HepG2 (cell line): ENCODE data around the gene SAE1. TPM values are rescaled to one million over a fixed set of nuclear protein-coding genes. Genes with fewer than 3 reads are reported as not detected.

Source experiments
- ATAC-seq: fragments of 200-7000 bp; cut with Tn5 transposase; 3 replicates; pipeline ENCODE4 v1.9.1; 2020; ENCODE audit warnings: mild to moderate bottlenecking, moderate library complexity
- BruUV-seq: library from RNA; stranded (reverse); fragments of 400-500 nt; replicated peaks from 2 replicates; lab custom pipeline; 2021; lab: Mats Ljungman, UMichigan
- CTCF ChIA-PET: fragments of 300-600 bp; formaldehyde crosslinking; extraction: SDS; loops from one replicate; lab custom pipeline; 2021; ENCODE audit warnings: low total read pairs, inconsistent platforms, low intra/inter-chr PET ratio; lab: Yijun Ruan, JAX
- POLR2A ChIA-PET: fragments of 350-600 bp; sonication (Branson Sonifier 250); formaldehyde crosslinking; loops from one replicate; lab custom pipeline; 2020; ENCODE audit warnings: antibody characterized with exemption, inconsistent platforms; lab: Yijun Ruan, JAX
- DNase-seq: peaks from one replicate; pipeline ENCODE4 v3.0.0-alpha.2; 2015; ENCODE audit warnings: low spot score
- FAIRE-seq: peaks from 3 replicates; lab custom pipeline; 2011; peaks lifted over from hg19 to GRCh38; lab: Jason Lieb, UNC
- H2AFZ ChIP-seq: one replicate; pipeline ENCODE4 v1.6.1; 2011; ENCODE audit warnings: low read length, inconsistent platforms
- H3K27ac ChIP-seq: fragments of 300-600 bp; 3 replicates; pipeline ENCODE4 v1.8.0; 2011; ENCODE audit warnings: mixed run types, mild to moderate bottlenecking, mixed read lengths, low read length, inconsistent platforms; ENCODE audit not compliant: insufficient read depth; ENCODE audit errors: extremely low read length
- H3K27me3 ChIP-seq, 2 experiments: fragments of 200-600 bp in 1 of 2; 2 replicates in 1 of 2; 3 replicates in 1 of 2; pipeline versions ENCODE4 v1.6.0 to v1.8.0; 2011; ENCODE audit warnings: low read length in 2 of 2, mild to moderate bottlenecking in 2 of 2, moderate library complexity in 2 of 2, inconsistent platforms in 1 of 2; ENCODE audit not compliant: insufficient read depth in 2 of 2, control insufficient read depth in 1 of 2
- H3K36me3 ChIP-seq, 2 experiments: fragments of 200-600 bp in 1 of 2; replicated peaks in 1 of 2; 2 replicates in 1 of 2; 3 replicates in 1 of 2; pipeline versions ENCODE4 v1.5.1 to v1.8.0; 2011; ENCODE audit warnings: low read length in 2 of 2, inconsistent platforms in 1 of 2; ENCODE audit not compliant: insufficient read depth in 2 of 2, control insufficient read depth in 1 of 2
- H3K4me1 ChIP-seq: 2 replicates; pipeline ENCODE4 v1.5.1; 2012; ENCODE audit warnings: low read length, inconsistent platforms; ENCODE audit not compliant: insufficient read depth
- H3K4me2 ChIP-seq: 2 replicates; pipeline ENCODE4 v1.6.0; 2011; ENCODE audit warnings: low read depth, low read length, inconsistent platforms
- H3K4me3 ChIP-seq, 3 experiments: fragments of 200-600 bp in 1 of 3; sonication (generic), shearing (Covaris generic) in 1 of 3; replicated peaks in 1 of 3; 2 replicates each; pipeline ENCODE4 v1.5.1; 2011 to 2016; ENCODE audit warnings: low read length in 3 of 3, inconsistent platforms in 2 of 3, low read depth in 2 of 3, mild to moderate bottlenecking in 2 of 3, control low read depth in 1 of 3, mixed read lengths in 1 of 3; ENCODE audit not compliant: insufficient read depth in 1 of 3
- H3K79me2 ChIP-seq: one replicate; pipeline ENCODE4 v1.6.1; 2011; ENCODE audit warnings: low read length, inconsistent platforms; ENCODE audit not compliant: insufficient read depth
- H3K9ac ChIP-seq: 2 replicates; pipeline ENCODE4 v1.6.0; 2011; ENCODE audit warnings: mild to moderate bottlenecking, low read depth, low read length, inconsistent platforms; ENCODE audit not compliant: insufficient read depth
- H3K9me3 ChIP-seq: 2 replicates; pipeline ENCODE4 v1.5.1; 2012; ENCODE audit warnings: mild to moderate bottlenecking, low read length
- H4K20me1 ChIP-seq: 2 replicates; pipeline ENCODE4 v1.6.0; 2011; ENCODE audit warnings: inconsistent platforms, mild to moderate bottlenecking, low read length, moderate library complexity; ENCODE audit not compliant: insufficient read depth
- AKAP8 ChIP-seq: sonication (generic); formaldehyde crosslinking; IDR thresholded peaks from 2 replicates; pipeline ENCODE4 v1.5.1; 2020; ENCODE audit warnings: mild to moderate bottlenecking, missing genetic modification reagents
- CBX5 ChIP-seq: sonication (generic); formaldehyde crosslinking; IDR thresholded peaks from 2 replicates; pipeline ENCODE4 v1.4.0; 2020; ENCODE audit warnings: missing genetic modification reagents, borderline replicate concordance
- HES4 ChIP-seq: sonication (generic); formaldehyde crosslinking; IDR thresholded peaks from 2 replicates; pipeline ENCODE4 v1.9.0; 2021; ENCODE audit warnings: mild to moderate bottlenecking, missing genetic modification reagents, borderline replicate concordance
- MAFK ChIP-seq, 2 experiments: IDR thresholded peaks in 1 of 2; conservative IDR thresholded peaks in 1 of 2; 2 replicates each; pipeline ENCODE4 v1.6.1; 2011; ENCODE audit warnings: improper control_type of control experiment in 2 of 2, low read length in 2 of 2
- RFX5 ChIP-seq: IDR thresholded peaks from 2 replicates; pipeline ENCODE4 v1.6.1; 2011; ENCODE audit warnings: low read depth, low read length, improper control_type of control experiment
- SAFB2 ChIP-seq: sonication (generic); formaldehyde crosslinking; IDR thresholded peaks from 2 replicates; pipeline ENCODE4 v1.5.1; 2020; ENCODE audit warnings: missing genetic modification reagents, low read depth, mild to moderate bottlenecking, borderline replicate concordance
- TRAFD1 ChIP-seq: sonication (generic); formaldehyde crosslinking; IDR thresholded peaks from 2 replicates; pipeline ENCODE4 v1.5.1; 2020; ENCODE audit warnings: missing genetic modification reagents, mild to moderate bottlenecking, borderline replicate concordance
- USF2 ChIP-seq, 2 experiments: sonication (generic) in 1 of 2; formaldehyde crosslinking in 1 of 2; IDR thresholded peaks; 2 replicates each; pipeline versions ENCODE4 v1.5.1 to v1.6.1; 2011 to 2020; ENCODE audit warnings: borderline replicate concordance in 1 of 2, low read depth in 1 of 2, low read length in 1 of 2, mild to moderate bottlenecking in 1 of 2, missing genetic modification reagents in 1 of 2, moderate library complexity in 1 of 2
- ZBTB4 ChIP-seq: sonication (generic); formaldehyde crosslinking; IDR thresholded peaks from 2 replicates; pipeline ENCODE4 v1.4.0; 2020; ENCODE audit warnings: missing genetic modification reagents, mild to moderate bottlenecking, borderline replicate concordance
- ZC3H13 ChIP-seq: sonication (generic); formaldehyde crosslinking; IDR thresholded peaks from 2 replicates; pipeline ENCODE4 v1.8.1; 2023; ENCODE audit warnings: mild to moderate bottlenecking, missing genetic modification reagents, moderate library complexity
- ZEB1 ChIP-seq: IDR thresholded peaks from 2 replicates; pipeline ENCODE4 v1.6.1; 2012; ENCODE audit warnings: mild to moderate bottlenecking, low read depth, inconsistent platforms; ENCODE audit not compliant: insufficient replicate concordance
- ZNF572 ChIP-seq: sonication (generic); formaldehyde crosslinking; IDR thresholded peaks from 2 replicates; pipeline ENCODE4 v1.5.1; 2020; ENCODE audit warnings: mild to moderate bottlenecking, missing genetic modification reagents
- ZSCAN20 ChIP-seq: sonication (generic); formaldehyde crosslinking; IDR thresholded peaks from 2 replicates; pipeline ENCODE4 v1.4.0; 2020; ENCODE audit warnings: missing genetic modification reagents, mild to moderate bottlenecking, borderline replicate concordance
- ZZZ3 ChIP-seq: sonication (generic); formaldehyde crosslinking; IDR thresholded peaks from 2 replicates; pipeline ENCODE4 v1.4.0; 2020; ENCODE audit warnings: missing genetic modification reagents, mild to moderate bottlenecking, borderline replicate concordance
- WGBS: methylation state at CpG from one replicate; pipeline ENCODE4 v1.1.6; 2017; ENCODE audit warnings: low lambda C conversion rate; 5-methylcytosine and 5-hydroxymethylcytosine counted together
- in situ Hi-C: cut with HindIII; loops from 2 replicates; pipeline ENCODE4 v1.10.0; 2017; ENCODE audit warnings: low pct_unique_long_range_greater_than_20kb; ENCODE audit not compliant: extremely low pct_ligation_motif_present
- intact Hi-C: fragments of 100-400 bp; cut with micrococcal nuclease; formaldehyde crosslinking; loops from one replicate; pipeline ENCODE4 v1.10.0; 2022; ENCODE audit not compliant: unreplicated experiment
- polyA plus RNA-seq, 8 experiments: library from polyadenylated mRNA; depleted of rRNA in 3 of 8; stranded (reverse) in 7 of 8; unstranded in 1 of 8; fragments of >200 nt; fragmentation: Illumina TruSeq in 4 of 8; extraction: Trizol in 4 of 8; gene quantifications; 2 replicates each; pipeline versions ENCODE4 v1.2.1 to v1.2.3, GENCODE V29; 2011 to 2016; ENCODE audit warnings: low read depth in 4 of 8, missing spikeins in 1 of 8, mixed read lengths in 1 of 8; ENCODE audit not compliant: insufficient read depth in 1 of 8
- total RNA-seq, 5 experiments: library from RNA; depleted of rRNA; stranded (reverse); fragments of >200 nt; fragmentation: Illumina TruSeq; extraction: Trizol; gene quantifications; 2 replicates each; pipeline ENCODE4 v1.2.3, GENCODE V29; 2016; ENCODE audit warnings: low read depth in 1 of 5

Gene SAE1
- total and polyA plus RNA-seq, 2 of the 13 experiments (the other 11 are each of a cell fraction or from before 2014, with no cell fraction given): 87.6 to 197 TPM

- Histone ChIP-seq H3K9me3 (no peaks in the 10 kb centered on the region), H3K4me2 (peak overlapping the region; percentile 94), H4K20me1 (peaks cover 20% of the 10 kb centered on the region), H2AFZ (no peak overlapping the region), H3K36me3 (peaks cover 2 to 4% of the 10 kb centered on the region in 2 experiments; a peak in 4 of 5 replicates), H3K27ac (peak overlapping the region; percentile 93), H3K4me1 (peaks cover 42% of the 10 kb centered on the region), H3K27me3 (peaks cover 0 to 4% of the 10 kb centered on the region in 2 experiments; a peak in 1 of 5 replicates), H3K4me3 (peak overlapping the region; percentile 94 to 100 (median 95)), H3K79me2 (peaks cover 21% of the 10 kb centered on the region), H3K9ac (peak overlapping the region; percentile 99)
- ChIA-PET POLR2A (no interaction called here), CTCF (interaction anchor here (2.5 kb wide), 1 partner anchor 14 kb away, joined by 13 read pairs; no protein-coding TSS in a partner anchor)
- intact Hi-C loops: no loop called here
- DNase-seq (no peak), ATAC-seq (no peak), FAIRE-seq (no peak)
- 0% methylated on average over 4 of the region's 9 CpGs for WGBS
- TSS peak; percentile 76 for BruUV-seq
- in situ Hi-C loops: no loop called here
- TF ChIP-seq TRAFD1 (CRISPR knock-in tag): no peak
- 0 out of 2 replicates have a peak, but pooled peaks have one; percentile 37 for TF ChIP-seq ZNF572
- no peak for TF ChIP-seq ZEB1
- no peak for TF ChIP-seq USF2 (IDR thresholded peaks at IDR 0.05; ENCODE audit: low read depth, low read length)
- no peak for TF ChIP-seq USF2 (CRISPR knock-in tag; IDR thresholded peaks at IDR 0.05; ENCODE audit: borderline replicate concordance)
- TF ChIP-seq ZBTB4 (CRISPR knock-in tag): no peak
- 0 out of 2 replicates have a peak, but pooled peaks have one; percentile 20 for TF ChIP-seq AKAP8 (CRISPR knock-in tag)
- TF ChIP-seq ZC3H13: no peak
- TF ChIP-seq ZZZ3: 0 out of 2 replicates have a peak, but pooled peaks have one; percentile 28
- TF ChIP-seq ZSCAN20 (CRISPR knock-in tag): no peak
- TF ChIP-seq CBX5 (CRISPR knock-in tag): no peak
- TF ChIP-seq MAFK (conservative IDR thresholded peaks at IDR 0.05 in 1 of 2, IDR thresholded peaks at IDR 0.05 in 1 of 2; ENCODE audit: low read length in 2 of 2): no peak
- TF ChIP-seq RFX5: no peak
- TF ChIP-seq HES4 (CRISPR knock-in tag): 0 out of 2 replicates have a peak, but pooled peaks have one; percentile 4
- TF ChIP-seq SAFB2 (CRISPR knock-in tag): 0 out of 2 replicates have a peak, but pooled peaks have one; percentile 40
Observed at GRCh38 chr19:47229676-47230053, 99.0 kb downstream of the SAE1 start.
